ENCODE data around the gene TCF12.

Gene TCF12

DNA sequence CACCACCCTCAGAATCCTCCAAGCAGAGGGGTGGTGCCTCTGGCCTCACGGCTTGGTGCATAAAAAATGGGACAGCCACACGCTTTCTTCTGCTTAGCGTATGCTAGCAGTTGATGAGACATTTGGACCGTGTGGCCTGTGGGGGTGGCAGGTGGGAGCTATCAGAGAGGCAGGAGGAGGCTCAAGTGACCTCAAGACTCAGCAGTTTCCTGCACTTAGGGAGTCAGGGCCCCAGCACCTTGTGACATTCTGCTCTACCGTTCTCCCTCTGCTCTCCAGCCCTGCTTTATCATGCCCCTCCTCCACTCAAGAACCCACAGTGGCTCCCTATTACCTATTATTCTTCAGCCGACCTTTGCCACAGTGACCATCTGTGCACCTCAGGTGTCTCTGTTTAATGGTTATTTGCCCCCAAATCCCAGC is 416.9 kb downstream of the TCF12 start:
- no peaks in the 10 kb centered on the region for H3K27me3 ChIP-seq (ENCODE audit: control insufficient read depth in 1 of 2, insufficient read depth in 2 of 2, low read length in 2 of 2)
- no peak overlapping the region for H3K4me3 ChIP-seq (ENCODE audit: low read depth in 1 of 2, low read length in 2 of 2)
- no peak overlapping the region for H3K9ac ChIP-seq (ENCODE audit: low read depth in 1 of 2, low read length in 2 of 2)
- H3K27ac ChIP-seq (ENCODE audit: low read depth, low read length) = no peak overlapping the region
- H3K36me3 ChIP-seq (ENCODE audit: control insufficient read depth in 1 of 2, insufficient read depth in 2 of 2, low read length in 2 of 2) = no peaks in the 10 kb centered on the region
- peaks cover 0 to 8% of the 10 kb centered on the region in 2 donors for H3K4me1 ChIP-seq (ENCODE audit: control insufficient read depth in 1 of 2, insufficient read depth in 2 of 2, low read length in 2 of 2)
- H3K9me3 ChIP-seq (ENCODE audit: control insufficient read depth in 1 of 2, low read length in 2 of 2) = no peaks in the 10 kb centered on the region

DNA sequence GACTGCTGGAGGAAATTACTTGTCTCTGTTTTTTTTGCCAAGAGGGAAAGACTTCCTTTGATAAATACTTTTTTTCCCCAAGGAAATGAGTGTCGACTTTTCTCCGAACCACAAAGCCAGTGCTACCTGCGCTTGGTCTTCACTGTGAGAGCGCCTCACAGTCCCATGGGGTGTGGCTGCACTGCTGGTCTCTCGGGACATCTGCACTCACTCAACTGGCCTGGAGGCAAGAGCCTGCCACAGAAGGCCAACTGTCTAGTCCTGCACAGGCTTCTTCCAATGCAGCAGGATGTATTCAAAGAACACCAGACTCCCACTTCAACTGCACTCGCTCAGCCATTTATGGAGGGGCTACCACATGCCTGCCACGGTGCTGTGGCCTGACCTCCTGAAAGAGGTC is 417.3 kb downstream of the TCF12 start:
- no peak overlapping the region for H3K9ac ChIP-seq (ENCODE audit: low read depth in 1 of 2, low read length in 2 of 2)
- no peaks in the 10 kb centered on the region for H3K9me3 ChIP-seq (ENCODE audit: control insufficient read depth in 1 of 2, low read length in 2 of 2)
- peaks cover under 1 to 8% of the 10 kb centered on the region in 2 donors for H3K4me1 ChIP-seq (ENCODE audit: control insufficient read depth in 1 of 2, insufficient read depth in 2 of 2, low read length in 2 of 2)
- H3K27me3 ChIP-seq (ENCODE audit: control insufficient read depth in 1 of 2, insufficient read depth in 2 of 2, low read length in 2 of 2) = no peaks in the 10 kb centered on the region
- no peak overlapping the region for H3K27ac ChIP-seq (ENCODE audit: low read depth, low read length)
- no peaks in the 10 kb centered on the region for H3K36me3 ChIP-seq (ENCODE audit: control insufficient read depth in 1 of 2, insufficient read depth in 2 of 2, low read length in 2 of 2)
- no peak overlapping the region for H3K4me3 ChIP-seq (ENCODE audit: low read depth in 1 of 2, low read length in 2 of 2)

DNA sequence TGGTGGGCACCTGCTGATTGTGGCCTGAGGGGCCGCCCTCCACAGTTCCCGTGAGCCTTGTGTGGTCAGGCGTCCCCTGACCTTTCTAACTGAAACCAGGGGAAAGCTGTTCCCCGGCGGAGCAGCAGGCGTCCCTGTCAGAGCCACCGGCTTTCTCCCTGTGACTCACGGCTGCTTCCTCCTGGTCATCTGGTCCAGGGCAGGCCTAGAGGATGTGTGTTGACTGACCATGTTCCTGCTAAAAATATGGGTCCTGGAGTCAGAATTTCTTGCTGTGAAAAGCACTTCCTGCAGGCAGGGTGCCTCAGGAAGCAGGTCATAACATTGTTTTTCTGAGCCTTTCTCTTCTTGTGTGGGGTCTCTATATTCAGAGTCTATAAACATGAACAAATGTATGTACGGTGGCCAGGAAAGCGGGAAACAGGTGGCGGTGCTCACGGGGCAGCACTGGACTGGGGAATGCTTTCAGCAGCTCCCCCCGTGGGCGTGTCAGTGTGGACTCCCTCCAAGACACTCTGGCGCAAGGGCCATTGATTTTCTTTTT is 419.5 kb downstream of the TCF12 start:
- Histone ChIP-seq H3K9me3 (ENCODE audit: control insufficient read depth in 1 of 2, low read length in 2 of 2) (no peaks in the 10 kb centered on the region), H3K4me3 (ENCODE audit: low read depth in 1 of 2, low read length in 2 of 2) (no peak overlapping the region), H3K27ac (ENCODE audit: low read depth, low read length) (no peak overlapping the region), H3K4me1 (ENCODE audit: control insufficient read depth in 1 of 2, insufficient read depth in 2 of 2, low read length in 2 of 2) (peaks cover 4 to 8% of the 10 kb centered on the region in 2 donors), H3K36me3 (ENCODE audit: control insufficient read depth in 1 of 2, insufficient read depth in 2 of 2, low read length in 2 of 2) (no peaks in the 10 kb centered on the region), H3K9ac (ENCODE audit: low read depth in 1 of 2, low read length in 2 of 2) (no peak overlapping the region), H3K27me3 (ENCODE audit: control insufficient read depth in 1 of 2, insufficient read depth in 2 of 2, low read length in 2 of 2) (no peaks in the 10 kb centered on the region)

- no peaks in the 10 kb centered on the region for H3K9me3 ChIP-seq (ENCODE audit: control insufficient read depth in 1 of 2, low read length in 2 of 2)
- peaks cover 4 to 5% of the 10 kb centered on the region in 2 donors for H3K4me1 ChIP-seq (ENCODE audit: control insufficient read depth in 1 of 2, insufficient read depth in 2 of 2, low read length in 2 of 2)
- H3K9ac ChIP-seq (ENCODE audit: low read depth in 1 of 2, low read length in 2 of 2) = no peak overlapping the region
- H3K27ac ChIP-seq (ENCODE audit: low read depth, low read length) = no peak overlapping the region
- H3K36me3 ChIP-seq (ENCODE audit: control insufficient read depth in 1 of 2, insufficient read depth in 2 of 2, low read length in 2 of 2) = no peaks in the 10 kb centered on the region
- no peak overlapping the region for H3K4me3 ChIP-seq (ENCODE audit: low read depth in 1 of 2, low read length in 2 of 2)
- H3K27me3 ChIP-seq (ENCODE audit: control insufficient read depth in 1 of 2, insufficient read depth in 2 of 2, low read length in 2 of 2) = no peaks in the 10 kb centered on the region
These were observed 420.9 kb downstream of the TCF12 start for GRCh38 chr15:57339321-57339720.

Data from duodenal mucosa (tissue), 2 donors.